Fibroblast of skin of back (primary cell): ENCODE data around the gene FBN1.

Experiments
- DNase-seq: peaks from one replicate; pipeline ENCODE4 v3.0.0-alpha.2; 2013

Gene FBN1

GRCh38 chr15:48423342-48423741 is 222.2 kb downstream of the FBN1 start:
- DNase-seq: no peak

- no peak for DNase-seq
Measured at GRCh38 chr15:48422401-48422800, 223.1 kb downstream of the FBN1 start.

- no peak for DNase-seq
Measured at GRCh38 chr15:48421362-48421761, 224.1 kb downstream of the FBN1 start.

- DNase-seq: no peak
Measured at GRCh38 chr15:48419896-48420295, 225.6 kb downstream of the FBN1 start.

GRCh38 chr15:48418343-48418742 is 227.2 kb downstream of the FBN1 start:
- DNase-seq: no peak

GRCh38 chr15:48416301-48416700 is 229.2 kb downstream of the FBN1 start:
- peak; percentile 39 for DNase-seq

GRCh38 chr15:48415036-48415886 is 230.2 kb downstream of the FBN1 start:
- DNase-seq: peak; percentile 58

- DNase-seq: peak; percentile 94
Measured at GRCh38 chr15:48414015-48414414, 231.5 kb downstream of the FBN1 start.

GRCh38 chr15:48413304-48413703 is 232.2 kb downstream of the FBN1 start:
- peak; percentile 78 for DNase-seq

- DNase-seq: peak; percentile 99
Measured at GRCh38 chr15:48411971-48412591, 233.4 kb downstream of the FBN1 start.

- DNase-seq: no peak
Measured at GRCh38 chr15:48409623-48410022, 235.9 kb downstream of the FBN1 start.

- no peak for DNase-seq
Measured at GRCh38 chr15:48408327-48408726, 237.2 kb downstream of the FBN1 start.

- no peak for DNase-seq
Measured at GRCh38 chr15:48407646-48408045, 237.9 kb downstream of the FBN1 start.

- DNase-seq: no peak
Measured at GRCh38 chr15:48406911-48407310, 238.6 kb downstream of the FBN1 start.

- DNase-seq: no peak
Measured at GRCh38 chr15:48406266-48406891, 239.1 kb downstream of the FBN1 start.

GRCh38 chr15:48402427-48403177 is 242.9 kb downstream of the FBN1 start:
- no peak for DNase-seq

GRCh38 chr15:48400086-48400485 is 245.4 kb downstream of the FBN1 start:
- peak; percentile 73 for DNase-seq

- no peak for DNase-seq
Measured at GRCh38 chr15:48397841-48398240, 247.7 kb downstream of the FBN1 start.

- peak; percentile 70 for DNase-seq
Measured at GRCh38 chr15:48396020-48396419, 249.5 kb downstream of the FBN1 start.

- peak; percentile 97 for DNase-seq
Measured at GRCh38 chr15:48395521-48396011, 249.9 kb downstream of the FBN1 start.

- DNase-seq: no peak
Measured at GRCh38 chr15:48394970-48395369, 250.5 kb downstream of the FBN1 start.

GRCh38 chr15:48393645-48394506 is 251.6 kb downstream of the FBN1 start:
- DNase-seq: peak; percentile 67
